Stomach (tissue), 4 donors: ENCODE data around the gene KIAA0513.

Experiments
- EP300 ChIP-seq: sonication (generic); formaldehyde crosslinking; IDR thresholded peaks from one replicate; pipeline ENCODE4 v1.6.1; 2017; ENCODE audit warnings: antibody characterized with exemption
- POLR2A ChIP-seq, 4 donors: fragments of 450-650 bp; IDR thresholded peaks; one replicate each; pipeline ENCODE4 v1.6.1; 2016; ENCODE audit warnings: antibody characterized with exemption in 4 of 4, control low read depth in 2 of 4, mild to moderate bottlenecking in 1 of 4, moderate library complexity in 1 of 4
- POLR2AphosphoS5 ChIP-seq, 3 donors: sonication (generic); formaldehyde crosslinking; IDR thresholded peaks; one replicate each; pipeline ENCODE4 v1.6.1; 2016; ENCODE audit warnings: antibody characterized with exemption in 3 of 3
- TF ChIP-seq, protein P1 (sequence below), 7 experiments: fragments of 450-650 bp in 4 of 7; fragments of 200-600 bp in 3 of 7; sonication (generic) in 3 of 7; IDR thresholded peaks; one replicate each; pipeline ENCODE4 v1.5.1; 2016 to 2019; ENCODE audit warnings: antibody characterized with exemption in 7 of 7, control low read depth in 2 of 7, mild to moderate bottlenecking in 1 of 7

DNA sequence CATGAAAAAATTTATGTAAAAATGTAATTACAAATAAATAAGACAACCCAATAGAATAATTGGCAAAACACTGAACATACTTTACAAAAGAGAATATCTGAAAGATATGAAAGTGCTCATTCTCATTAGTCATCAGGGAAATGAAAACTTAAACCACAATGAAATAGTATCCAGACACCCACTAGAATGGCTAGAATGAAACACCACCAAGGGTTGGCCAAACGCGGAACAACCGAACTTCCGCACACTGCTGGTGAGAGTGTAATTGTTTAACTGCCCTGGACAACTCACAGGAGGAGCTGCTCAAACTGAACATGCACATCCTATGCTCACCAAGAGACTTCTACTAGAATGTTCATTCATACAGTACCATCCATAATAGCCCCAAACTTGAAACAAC lies 10.4 kb upstream of the KIAA0513 start:
- TF ChIP-seq POLR2AphosphoS5 (IDR thresholded peaks at IDR 0.05) (no peak), POLR2A (IDR thresholded peaks at IDR 0.05) (no peak), EP300 (no peak)
- TF ChIP-seq, protein P1, sequence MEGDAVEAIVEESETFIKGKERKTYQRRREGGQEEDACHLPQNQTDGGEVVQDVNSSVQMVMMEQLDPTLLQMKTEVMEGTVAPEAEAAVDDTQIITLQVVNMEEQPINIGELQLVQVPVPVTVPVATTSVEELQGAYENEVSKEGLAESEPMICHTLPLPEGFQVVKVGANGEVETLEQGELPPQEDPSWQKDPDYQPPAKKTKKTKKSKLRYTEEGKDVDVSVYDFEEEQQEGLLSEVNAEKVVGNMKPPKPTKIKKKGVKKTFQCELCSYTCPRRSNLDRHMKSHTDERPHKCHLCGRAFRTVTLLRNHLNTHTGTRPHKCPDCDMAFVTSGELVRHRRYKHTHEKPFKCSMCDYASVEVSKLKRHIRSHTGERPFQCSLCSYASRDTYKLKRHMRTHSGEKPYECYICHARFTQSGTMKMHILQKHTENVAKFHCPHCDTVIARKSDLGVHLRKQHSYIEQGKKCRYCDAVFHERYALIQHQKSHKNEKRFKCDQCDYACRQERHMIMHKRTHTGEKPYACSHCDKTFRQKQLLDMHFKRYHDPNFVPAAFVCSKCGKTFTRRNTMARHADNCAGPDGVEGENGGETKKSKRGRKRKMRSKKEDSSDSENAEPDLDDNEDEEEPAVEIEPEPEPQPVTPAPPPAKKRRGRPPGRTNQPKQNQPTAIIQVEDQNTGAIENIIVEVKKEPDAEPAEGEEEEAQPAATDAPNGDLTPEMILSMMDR (IDR thresholded peaks at IDR 0.05): no peak
